A549 (cell line): ENCODE data around the gene HOXB9. TPM values are rescaled to one million over a fixed set of nuclear protein-coding genes. Genes with fewer than 3 reads are reported as not detected.

Experiments
- ATAC-seq, 2 experiments: fragments of 200-7000 bp in 1 of 2; fragments of >200 bp in 1 of 2; cut with Nextera tagmentation in 1 of 2; cut with Tn5 transposase in 1 of 2; 3 replicates each; pipeline versions ENCODE4 v1.8.0 to v1.9.1; 2018 to 2020; ENCODE audit warnings: mild to moderate bottlenecking in 1 of 2, moderate library complexity in 1 of 2
- CTCF ChIA-PET: fragments of 300-600 bp; sonication (Branson Sonifier 250); formaldehyde crosslinking; extraction: SDS; loops from one replicate; lab custom pipeline; 2021; ENCODE audit warnings: antibody characterized with exemption, inconsistent platforms; lab: Yijun Ruan, JAX
- POLR2A ChIA-PET: fragments of 350-600 bp; formaldehyde crosslinking; extraction: SDS; loops from one replicate; lab custom pipeline; 2021; ENCODE audit warnings: antibody characterized with exemption, inconsistent platforms; lab: Yijun Ruan, JAX
- DNase-seq, 2 experiments: peaks; one replicate each; pipeline versions ENCODE4 v3.0.0 to v3.0.0-alpha.2; 2011 to 2016; ENCODE audit warnings: low read depth in 1 of 2, low spot score in 1 of 2
- FAIRE-seq: peaks from 2 replicates; lab custom pipeline; 2011; peaks lifted over from hg19 to GRCh38; lab: Jason Lieb, UNC
- H3K27ac ChIP-seq, 2 experiments: fragments of >200 bp; sonication (Bioruptor Twin); formaldehyde crosslinking; 3 replicates each; pipeline ENCODE4 v1.5.1; 2016 to 2017
- H3K4me1 ChIP-seq: fragments of >200 bp; sonication (Bioruptor Twin); formaldehyde crosslinking; 3 replicates; pipeline ENCODE4 v1.6.1; 2016
- H3K4me2 ChIP-seq: fragments of >200 bp; sonication (Bioruptor Twin); formaldehyde crosslinking; 3 replicates; pipeline ENCODE4 v1.6.1; 2016
- H3K4me3 ChIP-seq: fragments of >200 bp; sonication (Bioruptor Twin); formaldehyde crosslinking; 3 replicates; pipeline ENCODE4 v1.5.1; 2016
- H3K9me3 ChIP-seq: fragments of >200 bp; sonication (Bioruptor Twin); formaldehyde crosslinking; 3 replicates; pipeline ENCODE4 v1.6.1; 2016
- ATOH8 ChIP-seq: fragments of 250-450 bp; sonication (Bioruptor Pico); IDR thresholded peaks from 2 replicates; pipeline ENCODE4 v1.5.0; 2020; ENCODE audit warnings: low read depth, mild to moderate bottlenecking, moderate library complexity
- BCL3 ChIP-seq: fragments of >200 bp; sonication (Bioruptor Twin); formaldehyde crosslinking; IDR thresholded peaks from 3 replicates; pipeline ENCODE4 v1.6.1; 2016
- CTCF ChIP-seq: fragments of >200 bp; sonication (Bioruptor Twin); formaldehyde crosslinking; IDR thresholded peaks from 3 replicates; pipeline ENCODE4 v1.5.1; 2016
- E2F6 ChIP-seq: IDR thresholded peaks from 2 replicates; pipeline ENCODE4 v1.6.1; 2012; ENCODE audit warnings: low read depth, borderline replicate concordance
- HDAC2 ChIP-seq: fragments of 200-600 bp; sonication (generic); IDR thresholded peaks from 2 replicates; pipeline ENCODE4 v1.6.1; 2016
- HMGXB4 ChIP-seq: fragments of 250-450 bp; sonication (Bioruptor Pico); IDR thresholded peaks from 2 replicates; pipeline ENCODE4 v1.5.0; 2021; ENCODE audit warnings: mild to moderate bottlenecking, moderate library complexity, borderline replicate concordance
- HOXB13 ChIP-seq: fragments of 250-450 bp; sonication (Bioruptor Pico); IDR thresholded peaks from 2 replicates; pipeline ENCODE4 v1.5.0; 2020; ENCODE audit warnings: low read depth, mild to moderate bottlenecking, moderate library complexity
- JUN ChIP-seq, 2 experiments: fragments of >200 bp; sonication (Bioruptor Twin); formaldehyde crosslinking; IDR thresholded peaks; 2 replicates in 1 of 2; 3 replicates in 1 of 2; pipeline ENCODE4 v1.6.1; 2016 to 2017
- JUNB ChIP-seq: fragments of >200 bp; sonication (Bioruptor Twin); formaldehyde crosslinking; IDR thresholded peaks from 2 replicates; pipeline ENCODE4 v1.6.1; 2016
- KDM5A ChIP-seq: fragments of 200-600 bp; sonication (generic); IDR thresholded peaks from 2 replicates; pipeline ENCODE4 v1.6.1; 2016; ENCODE audit warnings: antibody characterized with exemption, mild to moderate bottlenecking
- MAX ChIP-seq: IDR thresholded peaks from 2 replicates; pipeline ENCODE4 v1.6.1; 2012
- POLR2A ChIP-seq: IDR thresholded peaks from 2 replicates; pipeline ENCODE4 v1.6.1; 2012; ENCODE audit warnings: mild to moderate bottlenecking, low read length
- RAD21 ChIP-seq, 2 experiments: fragments of >200 bp in 1 of 2; sonication (Bioruptor Twin) in 1 of 2; formaldehyde crosslinking in 1 of 2; IDR thresholded peaks in 1 of 2; conservative IDR thresholded peaks in 1 of 2; 2 replicates in 1 of 2; 3 replicates in 1 of 2; pipeline ENCODE4 v1.6.1; 2012 to 2018; ENCODE audit warnings: inconsistent platforms in 1 of 2
- RCOR1 ChIP-seq: fragments of 150-350 bp; IDR thresholded peaks from 2 replicates; pipeline ENCODE4 v1.6.1; 2014; ENCODE audit warnings: antibody characterized with exemption, low read length, low read depth
- RNF2 ChIP-seq: fragments of 200-600 bp; sonication (generic); IDR thresholded peaks from 2 replicates; pipeline ENCODE4 v1.6.1; 2016; ENCODE audit warnings: low read depth, mild to moderate bottlenecking, antibody characterized with exemption, moderate library complexity, borderline replicate concordance
- SMC3 ChIP-seq: fragments of >200 bp; sonication (Bioruptor Twin); formaldehyde crosslinking; IDR thresholded peaks from 3 replicates; pipeline ENCODE4 v1.6.1; 2018; ENCODE audit warnings: inconsistent platforms
- ZSCAN20 ChIP-seq: fragments of 250-450 bp; sonication (Bioruptor Pico); IDR thresholded peaks from 2 replicates; pipeline ENCODE4 v1.8.0; 2022; ENCODE audit warnings: mild to moderate bottlenecking, moderate library complexity
- WGBS: methylation state at CpG from one replicate; pipeline ENCODE4 v1.1.6; 2017; ENCODE audit errors: missing lambda C conversion rate; 5-methylcytosine and 5-hydroxymethylcytosine counted together
- polyA plus RNA-seq, 4 experiments: library from polyadenylated mRNA; depleted of rRNA in 3 of 4; stranded (reverse); fragments of >200 nt; fragmentation: RNase III in 1 of 4; extraction: RNeasy Plus Mini Kit Qiagen cat#74134 plus additional on column Dnase treatment in 1 of 4; gene quantifications; 2 replicates in 3 of 4; 3 replicates in 1 of 4; pipeline ENCODE4 v1.2.3, GENCODE V29; 2011 to 2017

HOXB9 gene
- polyA plus RNA-seq, 2 of the 4 experiments (the other 2 are of a cell fraction), result 5.6 to 24.6 TPM

GRCh38 chr17:48636177-48637018, 10.2 kb upstream of the HOXB9 start:
- Histone ChIP-seq H3K9me3 (no peaks in the 10 kb centered on the region), H3K4me2 (peak overlapping the region; percentile 74), H3K4me3 (no peak overlapping the region), H3K27ac (peak overlapping the region; percentile 53 to 74), H3K4me1 (peaks cover 48% of the 10 kb centered on the region)
- no peak for FAIRE-seq
- WGBS, result 7% methylated on average over 39 of the region's 39 CpGs
- DNase-seq, result peak; percentile 95 to 97
- ATAC-seq, result peak; percentile 85 to 95
- CTCF ChIA-PET, result interaction anchor here (0.5 to 6.9 kb wide), 68 partner anchors 9 to 684 kb away, joined by 3 to 118 read pairs (median 4); partner anchors contain the start of genes HOXB5, HOXB8, HOXB9 and PRAC2
- POLR2A ChIA-PET, result interaction anchor here (0.6 to 3.9 kb wide), 11 partner anchors 9 to 588 kb away, joined by 3 to 45 read pairs (median 5); partner anchors contain the start of genes ATP5MC1, HOXB6, HOXB7 and HOXB9
- TF ChIP-seq MAX, result peak; percentile 83
- peak; percentile 54; the same call in 1 of the 2 replicates for TF ChIP-seq E2F6
- peak; percentile 41 to 49; a peak in 4 of 5 replicates for TF ChIP-seq RAD21 (conservative IDR thresholded peaks at IDR 0.05 in 1 of 2, IDR thresholded peaks at IDR 0.05 in 1 of 2)
- TF ChIP-seq JUN (IDR thresholded peaks at IDR 0.05), result peak in 1 of 2 experiments; percentile 29; a peak in 1 of 5 replicates
- TF ChIP-seq SMC3, result peak; percentile 56
- TF ChIP-seq CTCF, result peak; percentile 93
- no peak for TF ChIP-seq RNF2
- no peak for TF ChIP-seq KDM5A
- TF ChIP-seq ATOH8 (CRISPR knock-in tag), result peak; percentile 55; the same call in 1 of the 2 replicates
- TF ChIP-seq JUNB, result no peak
- TF ChIP-seq HOXB13 (CRISPR knock-in tag), result no peak
- TF ChIP-seq POLR2A, result no peak
- TF ChIP-seq BCL3, result no peak
- 0 out of 2 replicates have a peak, but pooled peaks have one; percentile 13 for TF ChIP-seq RCOR1
- TF ChIP-seq HDAC2, result no peak
- 0 out of 2 replicates have a peak, but pooled peaks have one; percentile 34 for TF ChIP-seq HMGXB4 (CRISPR knock-in tag)
- no peak for TF ChIP-seq ZSCAN20 (CRISPR knock-in tag)
